AG04449 (cell line): Measurements from ENCODE around the gene THBS1.

Experiments used
- CTCF ChIA-PET: fragments of 350-600 bp; formaldehyde crosslinking; extraction: SDS; loops from one replicate; lab custom pipeline; 2021; ENCODE audit warnings: antibody characterized with exemption; lab: Yijun Ruan, JAX
- POLR2A ChIA-PET: fragments of 400-600, 350-600 bp; formaldehyde crosslinking; extraction: SDS; loops from one replicate; lab custom pipeline; 2020; ENCODE audit warnings: antibody characterized with exemption, inconsistent platforms; lab: Yijun Ruan, JAX
- DNase-seq: peaks from one replicate; pipeline ENCODE4 v3.0.0-alpha.2; 2010; ENCODE audit warnings: low read depth, low spot score
- H3K4me3 ChIP-seq: 2 replicates; pipeline ENCODE4 v1.5.1; 2011; ENCODE audit warnings: low read depth, mild to moderate bottlenecking, control low read depth, low read length
- TF ChIP-seq, protein P1 (sequence below): IDR thresholded peaks from one replicate; pipeline ENCODE4 v1.5.1; 2011; ENCODE audit warnings: mild to moderate bottlenecking, moderate library complexity, low read length, control low read depth, inconsistent platforms; ENCODE audit not compliant: insufficient read depth; ENCODE audit errors: missing control alignments

Gene THBS1

DNA sequence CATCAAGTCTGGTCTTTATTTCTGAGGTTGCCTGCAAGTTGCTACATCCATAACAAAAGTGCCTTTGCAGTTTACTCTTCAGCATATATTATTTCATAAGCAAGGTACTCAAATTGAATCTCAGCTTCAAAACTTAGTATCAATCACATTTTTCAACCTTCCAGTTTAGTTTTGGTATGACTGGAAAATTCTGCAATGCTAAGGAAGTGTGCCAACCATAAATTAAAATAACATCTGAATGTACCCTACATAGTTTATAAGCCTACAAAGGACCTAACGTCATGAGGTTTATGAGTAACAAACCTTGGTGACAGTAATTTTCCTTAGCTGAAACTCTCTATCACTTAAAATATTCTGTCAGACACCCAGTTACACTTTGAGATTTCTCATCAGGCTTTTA lies 62.8 kb downstream of the THBS1 start:
- DNase-seq: no peak
- ChIA-PET CTCF (interaction anchor here (0.7 to 2.1 kb wide), 4 partner anchors 8 to 14 kb away, joined by 3 to 6 read pairs (median 5); no protein-coding TSS in a partner anchor), POLR2A (no interaction called here)
- TF ChIP-seq, protein P1, sequence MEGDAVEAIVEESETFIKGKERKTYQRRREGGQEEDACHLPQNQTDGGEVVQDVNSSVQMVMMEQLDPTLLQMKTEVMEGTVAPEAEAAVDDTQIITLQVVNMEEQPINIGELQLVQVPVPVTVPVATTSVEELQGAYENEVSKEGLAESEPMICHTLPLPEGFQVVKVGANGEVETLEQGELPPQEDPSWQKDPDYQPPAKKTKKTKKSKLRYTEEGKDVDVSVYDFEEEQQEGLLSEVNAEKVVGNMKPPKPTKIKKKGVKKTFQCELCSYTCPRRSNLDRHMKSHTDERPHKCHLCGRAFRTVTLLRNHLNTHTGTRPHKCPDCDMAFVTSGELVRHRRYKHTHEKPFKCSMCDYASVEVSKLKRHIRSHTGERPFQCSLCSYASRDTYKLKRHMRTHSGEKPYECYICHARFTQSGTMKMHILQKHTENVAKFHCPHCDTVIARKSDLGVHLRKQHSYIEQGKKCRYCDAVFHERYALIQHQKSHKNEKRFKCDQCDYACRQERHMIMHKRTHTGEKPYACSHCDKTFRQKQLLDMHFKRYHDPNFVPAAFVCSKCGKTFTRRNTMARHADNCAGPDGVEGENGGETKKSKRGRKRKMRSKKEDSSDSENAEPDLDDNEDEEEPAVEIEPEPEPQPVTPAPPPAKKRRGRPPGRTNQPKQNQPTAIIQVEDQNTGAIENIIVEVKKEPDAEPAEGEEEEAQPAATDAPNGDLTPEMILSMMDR: no peak
- no peak overlapping the region for H3K4me3 ChIP-seq

GRCh38 chr15:39644136-39644535 lies 63.3 kb downstream of the THBS1 start:
- CTCF ChIA-PET: interaction anchor here (1.1 to 2.1 kb wide), 4 partner anchors 9 to 113 kb away, joined by 3 to 6 read pairs (median 5); no protein-coding TSS in a partner anchor

GRCh38 chr15:39645138-39645975 lies 64.5 kb downstream of the THBS1 start:
- CTCF ChIA-PET: interaction anchor here (1.1 to 1.6 kb wide), 3 partner anchors 10 to 111 kb away, joined by 3 to 4 read pairs (median 4); no protein-coding TSS in a partner anchor
- no peak for DNase-seq
- H3K4me3 ChIP-seq: no peak overlapping the region
- TF ChIP-seq, protein P1: no peak
- POLR2A ChIA-PET: no interaction called here

More at GRCh38 chr15:39644136-39644535, 63.3 kb downstream of the THBS1 start:
- no peak overlapping the region for H3K4me3 ChIP-seq
- TF ChIP-seq, protein P1: no peak
- no peak for DNase-seq
- POLR2A ChIA-PET: no interaction called here

DNA sequence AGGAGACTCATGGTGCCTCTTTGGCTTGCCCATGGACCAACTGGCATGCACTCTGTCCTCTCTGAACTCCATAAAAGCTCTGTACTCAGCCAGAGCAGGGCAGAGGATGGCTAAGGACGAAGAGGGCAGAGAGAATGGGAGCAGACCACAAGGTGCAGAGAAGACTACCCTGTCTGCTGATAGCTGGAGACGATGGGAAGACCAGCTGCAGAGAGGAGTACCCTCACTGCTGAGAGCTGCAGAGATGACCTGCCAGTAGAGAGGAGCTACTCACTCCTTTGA lies 65.0 kb downstream of the THBS1 start:
- ChIA-PET CTCF (interaction anchor here (0.7 kb wide), 1 partner anchor 82 kb away, joined by 3 read pairs; no protein-coding TSS in a partner anchor), POLR2A (no interaction called here)
- TF ChIP-seq, protein P1: no peak
- H3K4me3 ChIP-seq: no peak overlapping the region
- DNase-seq: no peak

DNA sequence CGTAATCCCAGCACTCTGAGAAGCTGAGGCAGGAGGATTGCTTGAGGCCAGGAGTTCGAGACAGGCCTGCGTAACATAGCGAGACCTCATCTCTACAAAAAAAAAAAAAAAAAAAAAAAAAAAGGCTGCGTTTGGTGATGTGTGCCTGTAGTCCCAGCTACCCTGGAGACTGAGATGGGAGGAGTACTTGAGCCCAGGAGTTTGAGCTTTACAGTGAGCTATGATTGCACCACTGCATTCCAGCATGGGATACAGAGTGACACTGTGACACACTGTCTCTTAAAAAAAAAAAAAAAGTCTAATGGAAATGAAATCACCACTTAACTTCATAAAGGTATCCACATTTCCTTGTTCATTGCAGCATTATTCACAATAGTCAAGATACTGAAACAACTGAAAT lies 65.5 kb downstream of the THBS1 start:
- POLR2A ChIA-PET: no interaction called here
- H3K4me3 ChIP-seq: no peak overlapping the region
- CTCF ChIA-PET: interaction anchor here (0.7 kb wide), 1 partner anchor 82 kb away, joined by 3 read pairs; no protein-coding TSS in a partner anchor
- TF ChIP-seq, protein P1: no peak
- no peak for DNase-seq
